GM21717 (cell line): Measurements from ENCODE around the gene GALNT17.
"Not testable (repeated sequence)": the region's sequence is repeated elsewhere in the genome, so short reads cannot be mapped to it uniquely, and the experiment has no call there.

Experiments used
- ATAC-seq: cut with Tn5 transposase; IDR thresholded peaks from one replicate; pipeline ENCODE4 v1.9.1; 2021; ENCODE audit warnings: mild to moderate bottlenecking, moderate library complexity; ENCODE audit not compliant: unreplicated experiment

The GALNT17 gene

DNA sequence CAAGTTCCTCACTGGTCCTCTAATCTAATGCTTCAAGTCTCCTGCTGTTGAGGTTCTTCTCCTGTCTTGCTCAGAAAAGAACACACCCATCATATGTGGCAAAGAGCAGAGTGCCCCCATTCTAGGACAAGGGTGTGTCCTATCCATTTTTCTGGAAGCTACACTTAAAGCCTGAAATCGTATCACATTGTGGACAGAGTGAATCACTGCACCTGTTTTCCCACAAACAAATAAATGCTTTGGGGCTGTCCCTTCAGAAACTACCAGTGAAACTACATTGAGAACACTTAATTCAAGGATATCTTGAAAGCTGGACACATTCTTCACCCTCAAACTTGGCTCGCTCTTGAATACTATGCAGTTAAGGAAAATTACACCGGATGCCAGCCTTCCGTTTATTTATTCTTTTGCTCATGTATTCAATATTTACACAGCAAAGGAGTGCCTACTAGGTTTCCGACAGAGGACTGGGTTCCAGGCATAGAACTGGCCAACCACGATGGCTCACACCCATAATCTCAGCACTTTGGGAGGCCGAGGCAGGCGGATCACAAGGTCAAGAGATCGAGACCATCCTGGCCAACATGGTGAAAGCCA is 473.0 kb downstream of the GALNT17 start:
- ATAC-seq: no peak

DNA sequence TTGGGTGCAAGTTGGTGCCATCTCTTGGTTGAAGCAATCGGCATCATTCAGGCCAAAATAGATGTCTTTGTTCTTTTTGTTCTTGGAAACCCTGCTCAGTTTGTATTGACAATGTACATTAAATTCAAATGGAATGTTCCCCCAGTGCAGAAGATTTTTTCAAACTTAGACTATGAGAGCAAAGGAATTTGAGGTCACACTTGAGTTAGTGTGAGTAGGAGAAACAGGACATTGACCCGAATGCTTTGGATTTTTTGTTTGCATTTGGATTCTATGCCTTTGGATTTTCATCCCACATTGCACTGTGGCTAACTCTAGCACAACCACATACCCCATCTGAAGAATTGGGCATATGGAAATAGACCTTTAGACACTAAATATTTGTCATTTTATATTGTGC is 480.0 kb downstream of the GALNT17 start:
- ATAC-seq: no peak

DNA sequence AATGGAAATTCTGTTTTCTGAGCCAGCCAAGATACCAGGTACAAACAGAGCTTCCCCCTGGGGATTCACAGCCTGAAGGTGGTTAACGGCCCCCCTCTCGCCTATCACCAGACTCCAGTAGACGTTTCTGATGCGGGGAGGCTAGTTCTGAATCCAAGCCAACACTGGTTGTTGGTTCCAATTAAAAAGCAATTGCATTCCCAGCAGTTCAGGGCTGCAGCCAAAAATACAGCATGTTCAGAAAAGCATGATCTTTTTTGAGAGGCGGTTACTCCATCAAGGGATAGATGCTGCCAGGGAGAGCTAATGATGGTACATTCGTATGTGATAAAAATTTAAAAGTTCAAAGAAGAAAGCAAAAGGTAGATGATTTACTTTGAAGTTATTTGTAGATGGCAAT is 481.0 kb downstream of the GALNT17 start:
- no peak for ATAC-seq

DNA sequence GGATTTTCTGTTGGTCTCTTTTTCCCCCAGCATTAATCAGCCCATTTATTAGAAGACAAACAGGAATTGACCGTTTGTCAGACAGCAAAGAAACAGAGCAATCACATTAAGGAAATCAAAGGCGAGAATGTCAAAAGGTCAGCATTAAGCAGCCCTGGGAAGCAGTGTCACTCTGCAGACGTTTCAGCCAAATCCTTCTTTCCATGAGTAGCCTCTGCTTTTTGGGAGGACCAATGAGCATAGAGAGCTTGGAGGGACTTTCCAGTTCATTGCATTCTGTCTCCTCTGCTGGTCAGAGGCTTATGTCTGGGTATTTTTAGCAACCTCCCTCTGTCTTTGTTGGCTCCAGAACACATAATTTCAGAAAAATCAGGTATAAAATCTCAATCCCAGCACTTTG is 481.4 kb downstream of the GALNT17 start:
- no peak for ATAC-seq

DNA sequence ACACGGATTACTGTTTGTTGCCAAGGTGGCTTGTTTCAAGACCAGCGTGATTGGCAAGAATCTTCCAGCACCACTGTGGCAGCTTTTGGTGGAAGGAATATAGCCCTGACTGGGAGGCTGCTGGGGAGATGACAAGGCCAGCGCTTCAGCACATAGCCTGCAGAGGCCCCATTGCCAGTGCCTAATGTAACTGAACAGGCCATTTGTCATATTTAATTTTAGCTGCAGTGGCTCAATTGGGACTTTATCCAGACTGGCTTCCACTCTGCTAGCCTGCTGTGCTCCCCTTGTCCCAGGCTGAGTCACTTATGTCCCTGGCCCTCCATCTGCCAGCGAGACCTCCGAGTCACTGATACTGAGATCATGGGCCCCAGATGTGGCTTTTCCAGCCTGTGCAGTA is 483.1 kb downstream of the GALNT17 start:
- no peak for ATAC-seq

DNA sequence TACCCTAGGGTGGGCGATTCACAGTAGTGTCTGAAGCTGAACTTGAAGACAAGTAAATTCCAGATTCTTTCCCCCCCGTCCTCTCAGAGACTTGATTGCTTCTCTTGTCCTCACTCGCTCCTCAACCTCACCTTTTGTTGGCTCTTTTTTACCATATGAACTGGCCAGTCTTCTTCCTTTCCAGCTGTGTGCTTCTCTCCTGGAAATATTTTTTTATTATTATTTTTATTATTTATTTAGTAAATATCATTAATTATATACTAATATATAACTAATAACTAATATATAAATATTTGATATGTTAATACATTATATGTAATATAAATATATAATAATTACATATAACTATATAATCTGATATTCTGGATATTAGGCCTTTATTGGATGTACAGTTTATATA is 484.3 kb downstream of the GALNT17 start:
- no peak for ATAC-seq

DNA sequence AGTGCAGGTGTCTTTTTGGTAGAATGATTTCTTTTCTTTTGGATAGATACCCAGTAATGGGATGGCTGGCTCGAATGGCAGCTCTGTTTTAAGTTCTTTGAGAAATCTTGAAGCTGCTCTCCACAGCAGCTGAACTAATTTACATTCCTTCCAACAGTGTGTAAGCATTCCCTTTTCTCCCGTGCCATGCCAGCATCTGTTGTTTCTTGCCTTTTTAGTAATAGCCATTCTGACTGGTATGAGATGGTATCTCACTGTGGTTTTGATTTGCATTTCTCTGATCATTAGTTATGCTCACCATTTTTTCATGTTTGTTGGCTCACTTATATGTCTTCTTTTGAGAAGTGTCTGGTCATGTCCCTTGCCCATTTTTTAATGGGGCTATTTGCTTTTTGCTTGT is 486.3 kb downstream of the GALNT17 start:
- no peak for ATAC-seq

DNA sequence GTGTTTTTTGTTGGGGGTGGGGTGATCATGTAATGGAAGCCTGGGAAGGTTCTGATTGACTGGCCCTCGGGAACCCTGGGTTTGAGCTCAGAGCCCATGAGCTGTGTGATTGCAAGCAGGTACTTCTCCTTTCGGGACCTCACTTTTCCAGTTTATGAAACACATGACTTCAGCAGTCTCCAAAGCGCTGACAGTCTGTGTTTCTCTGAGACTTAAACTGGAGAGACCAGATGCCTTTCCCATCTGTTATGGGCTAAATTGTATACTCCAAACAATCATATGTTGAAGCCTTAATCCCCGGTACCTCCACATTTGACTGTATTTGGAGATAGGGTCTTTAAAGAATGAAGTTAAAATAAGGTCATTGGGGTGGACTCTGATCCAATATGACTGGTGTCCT is 493.6 kb downstream of the GALNT17 start:
- no peak for ATAC-seq

DNA sequence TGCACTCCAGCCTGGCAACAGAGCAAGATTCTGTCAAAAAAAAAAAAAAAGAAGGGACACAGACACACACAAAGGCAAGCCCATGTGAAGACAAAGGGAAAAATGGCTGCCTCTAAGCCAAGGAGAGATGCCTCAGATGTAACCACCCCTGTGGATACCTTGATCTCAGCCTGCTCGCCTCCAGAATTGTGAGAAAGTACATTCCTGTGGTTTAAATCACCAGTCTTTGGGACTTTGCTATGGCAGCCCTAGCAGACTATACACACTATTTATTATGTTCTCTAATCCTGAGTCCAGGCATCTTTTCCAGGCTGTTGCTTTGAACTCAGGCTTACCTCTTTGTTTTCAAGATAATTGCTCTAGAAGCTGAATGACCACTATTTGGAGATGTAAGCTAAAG is 494.3 kb downstream of the GALNT17 start:
- ATAC-seq: no peak

DNA sequence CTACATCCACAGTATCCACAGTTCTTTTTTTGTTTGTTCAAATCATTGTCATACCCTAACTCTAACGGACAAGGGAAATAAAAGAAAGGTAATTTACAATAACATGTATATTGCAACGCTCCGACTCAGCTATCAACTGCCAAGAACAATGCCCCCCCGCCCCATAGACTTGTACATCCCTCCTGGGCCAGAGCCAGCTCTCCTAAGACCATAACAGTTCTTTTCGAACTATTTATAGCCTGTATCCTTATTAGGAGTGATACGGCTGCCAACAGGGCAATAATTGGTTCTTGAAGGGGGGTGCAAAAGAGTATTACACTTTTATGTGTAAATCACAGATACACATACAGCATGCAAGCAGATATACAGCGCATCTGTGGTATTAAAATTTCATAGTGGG is 495.7 kb downstream of the GALNT17 start:
- no peak for ATAC-seq

DNA sequence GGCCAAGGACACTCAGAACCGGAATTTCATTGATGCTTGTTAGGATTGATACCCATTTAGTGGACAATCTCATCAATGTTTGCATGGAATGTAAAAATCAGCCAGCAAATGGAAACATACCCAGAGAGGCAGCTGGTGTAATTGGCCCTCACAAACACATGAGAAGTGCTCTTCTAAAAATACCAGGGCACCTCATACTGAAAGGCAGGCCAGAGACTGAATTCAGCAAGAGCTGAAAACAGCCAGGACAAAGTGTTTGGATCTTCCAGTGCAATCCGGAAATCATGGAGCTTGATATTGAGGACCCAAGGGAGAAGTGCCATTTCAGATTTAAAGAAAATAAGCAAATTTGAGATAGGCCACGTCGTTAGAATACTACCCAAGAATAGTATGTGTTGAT is 498.6 kb downstream of the GALNT17 start:
- no peak for ATAC-seq

DNA sequence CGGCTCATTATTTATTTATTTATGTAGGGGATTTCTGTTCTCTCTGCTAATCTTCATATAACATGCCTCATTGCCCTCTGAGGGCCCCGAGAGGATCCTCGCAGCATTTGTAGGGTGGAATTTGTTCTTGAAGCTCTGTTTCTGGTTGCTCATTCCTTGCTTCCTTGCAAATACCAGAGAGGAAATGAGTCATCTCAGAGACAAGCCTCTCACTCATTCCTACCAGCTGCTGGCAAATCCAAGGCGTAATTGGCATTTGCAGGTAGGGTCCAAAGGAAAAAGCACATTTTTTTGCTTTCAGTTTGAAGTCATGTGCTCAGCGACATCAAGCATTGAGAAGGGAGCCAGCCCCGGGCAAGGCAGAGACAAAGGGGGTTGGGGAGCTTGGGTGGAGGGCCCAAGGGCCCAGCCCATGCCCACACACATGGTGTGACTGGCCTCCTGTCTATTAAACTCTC is 501.6 kb downstream of the GALNT17 start:
- no peak for ATAC-seq

DNA sequence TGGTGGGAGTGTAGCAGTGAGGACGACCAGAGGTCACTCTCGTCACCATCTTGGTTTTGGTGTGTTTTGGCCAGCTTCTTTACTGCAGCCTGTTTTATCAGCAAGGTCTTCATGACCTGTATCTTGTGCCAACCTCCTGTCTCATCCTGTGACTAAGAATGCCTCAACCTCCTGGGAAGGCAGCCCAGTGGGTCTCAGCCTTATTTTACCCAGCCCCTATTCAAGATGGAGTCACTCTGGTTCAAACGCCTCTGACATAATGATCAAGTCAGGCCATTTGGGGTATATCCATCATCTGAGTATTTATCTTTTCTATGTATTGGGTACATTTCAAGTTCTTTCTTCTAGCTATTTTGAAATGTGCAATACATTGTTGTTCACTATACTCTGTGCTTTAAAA is 503.9 kb downstream of the GALNT17 start:
- not testable (repeated sequence) for ATAC-seq

DNA sequence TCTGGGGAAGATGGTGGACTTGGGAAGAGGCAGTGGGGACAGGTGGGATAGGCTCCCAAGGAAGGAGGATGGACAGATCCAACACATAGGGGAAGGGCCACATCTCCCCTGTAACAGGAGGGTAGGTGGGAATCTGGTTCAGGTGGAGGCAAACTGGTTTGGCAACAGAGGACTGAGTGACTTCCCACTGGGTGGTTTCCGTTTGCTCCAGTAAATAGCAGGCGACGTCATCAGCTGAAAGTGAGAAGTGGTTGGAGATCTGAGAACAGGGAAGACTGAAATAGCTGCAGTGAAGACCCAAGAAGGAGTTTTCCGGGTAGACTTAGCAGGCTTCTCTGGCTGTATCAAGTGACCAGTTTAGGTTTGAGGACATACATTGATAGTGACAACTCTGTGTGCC is 504.4 kb downstream of the GALNT17 start:
- ATAC-seq: no peak

DNA sequence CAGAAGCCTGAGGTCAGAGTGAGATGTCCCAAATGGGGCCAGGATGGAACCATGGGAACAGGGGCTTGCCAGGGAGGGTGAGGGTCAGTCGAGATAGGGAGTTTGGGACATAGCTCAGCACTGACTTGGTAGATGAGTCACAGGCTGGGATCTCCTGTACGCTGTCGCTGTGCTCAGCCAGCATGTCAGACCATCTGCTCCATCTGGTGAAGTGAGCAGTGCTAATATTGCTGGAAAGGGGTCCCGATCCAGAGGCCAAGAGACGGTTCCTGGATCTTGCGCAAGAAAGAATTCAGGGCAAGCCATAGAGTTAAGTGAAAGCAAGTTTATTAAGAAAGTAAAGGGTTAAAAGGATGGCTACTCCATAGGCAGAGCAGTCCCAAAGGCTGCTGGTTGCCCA is 505.6 kb downstream of the GALNT17 start:
- ATAC-seq: no peak

DNA sequence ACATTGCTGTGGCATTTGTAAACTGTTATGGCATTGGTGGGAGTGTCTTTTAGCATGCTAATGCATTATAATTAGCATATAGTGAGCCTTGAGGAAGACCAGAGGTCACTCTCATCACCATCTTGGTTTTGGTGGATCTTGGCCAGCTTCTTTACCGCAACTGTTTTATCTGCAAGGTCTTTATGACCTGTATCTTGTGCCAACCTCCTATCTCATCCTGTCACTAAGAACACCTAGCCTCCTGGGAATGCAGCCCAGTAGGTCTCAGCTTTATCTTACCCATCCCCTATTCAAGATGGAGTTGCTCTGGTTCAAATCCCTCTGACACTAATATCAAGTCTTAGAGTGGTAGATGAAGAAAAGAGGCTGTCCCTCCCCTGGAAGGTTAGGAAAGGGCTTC is 506.2 kb downstream of the GALNT17 start:
- ATAC-seq: no peak

DNA sequence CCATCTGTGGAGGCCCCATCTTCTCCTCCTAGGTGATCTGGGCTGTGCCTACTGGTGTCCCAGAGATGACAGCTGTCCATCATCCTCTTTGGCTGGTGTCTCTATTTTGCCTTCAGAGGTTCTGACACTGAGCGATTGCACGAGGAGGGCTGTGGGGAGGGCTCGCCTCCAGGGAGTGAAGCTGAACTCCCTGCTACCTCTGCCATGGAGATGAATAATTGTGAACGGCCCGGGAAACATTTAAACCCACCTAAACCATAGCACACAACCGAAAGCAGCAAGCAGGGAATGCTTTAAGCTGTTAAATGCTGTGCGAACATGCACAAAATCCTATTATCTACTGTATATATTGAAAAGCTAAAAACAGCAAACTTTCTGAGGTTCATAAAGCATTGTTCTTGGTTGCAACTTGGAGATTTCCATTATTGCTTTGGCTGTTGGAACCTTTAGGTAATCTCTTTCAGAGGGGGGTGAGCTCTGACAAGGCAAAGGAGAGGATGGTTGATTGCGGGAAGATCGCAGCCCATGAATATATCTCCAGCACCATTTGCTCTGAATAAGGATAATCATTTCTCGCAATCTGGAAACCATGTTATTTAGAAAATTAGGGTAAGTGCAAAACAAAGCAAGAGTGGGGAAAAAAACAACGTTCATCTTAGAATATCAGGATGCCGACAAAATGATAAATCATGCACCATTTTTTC is 507.6 kb downstream of the GALNT17 start:
- ATAC-seq: no peak

DNA sequence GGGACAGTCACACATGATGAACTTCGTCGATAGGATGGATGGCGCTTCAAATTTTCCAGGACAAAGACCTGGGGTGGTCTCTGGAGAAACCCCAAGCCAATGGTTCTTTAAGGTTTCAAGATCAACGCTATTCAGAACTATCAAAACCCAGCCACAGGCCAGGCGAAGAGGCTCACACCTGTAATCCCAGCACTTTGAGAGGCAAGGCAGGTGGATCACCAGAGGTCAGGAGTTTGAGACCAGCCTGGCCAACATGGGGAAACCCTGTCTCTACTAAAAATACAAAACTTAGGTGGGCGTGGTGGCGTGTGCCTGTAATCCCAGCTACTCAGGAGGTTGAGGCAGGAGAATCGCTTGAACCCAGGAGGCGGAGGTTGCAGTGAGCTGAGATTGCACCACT is 511.1 kb downstream of the GALNT17 start:
- not testable (repeated sequence) for ATAC-seq

DNA sequence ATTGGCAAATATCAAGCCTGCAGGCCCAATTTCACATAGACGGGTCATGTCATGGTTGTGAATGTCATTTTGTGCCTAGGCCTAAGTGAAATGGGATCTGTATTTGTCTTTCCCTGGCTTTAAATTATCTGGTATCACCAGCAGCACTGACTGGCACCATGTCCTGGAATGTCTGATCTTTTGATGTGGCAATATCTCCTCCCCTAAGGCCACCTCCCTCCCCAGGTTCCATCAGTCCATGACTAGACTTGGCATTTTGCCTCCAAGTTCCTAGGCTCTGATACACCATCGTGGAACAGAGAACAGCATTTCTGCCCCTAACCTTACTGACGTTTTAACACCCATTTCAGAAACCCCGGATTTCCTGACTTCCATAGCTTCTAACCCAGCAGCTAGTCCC is 513.9 kb downstream of the GALNT17 start:
- no peak for ATAC-seq

DNA sequence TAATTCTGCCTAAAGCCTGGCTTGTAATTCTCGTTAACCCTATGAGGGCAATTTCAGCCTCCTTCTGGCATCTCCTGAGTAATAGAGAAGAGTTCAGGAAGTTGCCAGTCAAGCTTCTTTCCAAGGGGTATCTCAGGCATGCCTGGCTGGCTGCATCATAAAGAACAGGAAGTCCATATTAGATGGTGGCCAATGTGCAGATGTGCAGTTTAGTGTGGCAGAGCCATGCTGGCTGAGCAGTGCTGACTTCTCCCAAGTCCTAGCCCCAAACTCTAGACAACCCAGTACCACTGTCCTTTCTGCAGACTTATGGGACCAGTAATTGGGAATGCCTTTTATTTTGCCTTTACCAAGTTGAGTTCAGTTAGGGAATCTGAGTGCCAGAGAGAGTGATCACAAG is 517.9 kb downstream of the GALNT17 start:
- ATAC-seq: no peak

DNA sequence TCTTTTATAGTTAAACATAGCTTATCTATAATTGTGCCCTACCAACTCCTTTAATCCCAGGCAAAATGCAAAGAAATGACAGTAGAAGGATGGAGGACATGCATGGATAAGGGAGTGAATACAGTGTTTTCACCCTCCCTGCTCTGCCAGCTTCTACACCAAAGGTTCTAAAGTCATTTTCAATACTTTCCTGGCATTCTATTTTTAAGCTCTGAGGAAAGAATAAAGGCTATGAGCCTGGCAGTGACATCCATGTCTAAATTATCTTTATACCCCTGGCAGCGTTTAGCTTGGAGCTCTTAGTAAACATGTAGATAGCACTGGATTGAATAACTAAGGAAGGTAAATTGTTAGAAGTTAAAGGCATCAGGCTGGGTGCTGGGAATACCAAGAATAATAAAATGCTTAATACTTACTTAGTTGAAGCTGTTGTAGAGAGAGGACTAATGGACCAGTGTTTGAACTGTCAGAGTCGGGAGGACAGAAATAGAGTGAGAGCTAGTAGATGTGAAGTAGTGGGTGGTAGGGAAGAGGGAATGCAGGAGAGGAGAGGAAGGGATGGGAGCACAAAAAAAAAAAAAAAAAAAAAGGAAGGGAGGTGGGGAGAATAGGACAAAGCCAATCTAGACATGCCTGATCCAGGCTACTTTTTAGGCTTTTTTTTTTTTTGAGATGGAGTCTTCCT is 518.9 kb downstream of the GALNT17 start:
- ATAC-seq: no peak

DNA sequence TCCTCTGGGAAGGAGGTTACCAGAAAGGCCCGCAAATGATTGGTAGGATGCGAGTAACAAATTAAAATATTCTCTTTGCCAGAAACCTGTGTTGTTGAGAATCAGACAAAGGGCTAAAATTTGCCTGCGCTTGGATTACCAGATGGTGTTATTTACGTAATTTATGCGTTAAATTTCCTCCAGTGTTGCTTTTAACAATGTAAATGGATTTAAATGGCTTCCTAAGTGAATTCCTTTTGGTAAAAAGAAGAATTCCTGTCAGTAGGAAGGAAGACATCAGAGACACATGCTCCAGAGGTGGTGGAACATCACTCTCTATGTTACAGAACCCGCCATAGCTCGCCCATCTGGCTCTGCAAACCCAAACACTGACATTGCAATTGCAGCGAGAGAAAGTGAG is 520.6 kb downstream of the GALNT17 start:
- ATAC-seq: no peak
